Hepatocyte (in vitro differentiated cells): ENCODE measurements around the gene ACVR1.

Experiments used
- CTCF ChIP-seq: fragments of 200-600 bp; sonication (generic); IDR thresholded peaks from 2 replicates; pipeline ENCODE4 v1.5.1; 2016; ENCODE audit warnings: antibody characterized with exemption, mild to moderate bottlenecking; ENCODE audit not compliant: poor library complexity
- EZH2 ChIP-seq: fragments of 200-600 bp; sonication (generic); IDR thresholded peaks from 2 replicates; pipeline ENCODE4 v1.6.1; 2016; ENCODE audit warnings: antibody characterized with exemption, mild to moderate bottlenecking, borderline replicate concordance
- EZH2phosphoT487 ChIP-seq: fragments of 200-600 bp; sonication (generic); IDR thresholded peaks from one replicate; pipeline ENCODE4 v1.6.1; 2018; ENCODE audit warnings: antibody characterized with exemption, mild to moderate bottlenecking, low read depth, moderate library complexity; ENCODE audit not compliant: unreplicated experiment, severe bottlenecking

GRCh38 chr2:157920736-157921135, 44.6 kb upstream of the ACVR1 start:
- TF ChIP-seq CTCF (no peak), EZH2phosphoT487 (no peak), EZH2 (no peak)
